A549 (cell line): ENCODE measurements around the gene RHOF.

ENCODE experiments used
- BHLHE40 ChIP-seq: IDR thresholded peaks from 2 replicates; pipeline ENCODE4 v1.6.1; 2012; ENCODE audit warnings: low read depth, low read length, inconsistent platforms
- POLR2A ChIP-seq: IDR thresholded peaks from 2 replicates; pipeline ENCODE4 v1.6.1; 2012; ENCODE audit warnings: mild to moderate bottlenecking, low read length
- RFX5 ChIP-seq: fragments of 450-650 bp; IDR thresholded peaks from 2 replicates; pipeline ENCODE4 v1.7.1; 2014; ENCODE audit warnings: antibody characterized with exemption, mild to moderate bottlenecking, moderate library complexity

DNA sequence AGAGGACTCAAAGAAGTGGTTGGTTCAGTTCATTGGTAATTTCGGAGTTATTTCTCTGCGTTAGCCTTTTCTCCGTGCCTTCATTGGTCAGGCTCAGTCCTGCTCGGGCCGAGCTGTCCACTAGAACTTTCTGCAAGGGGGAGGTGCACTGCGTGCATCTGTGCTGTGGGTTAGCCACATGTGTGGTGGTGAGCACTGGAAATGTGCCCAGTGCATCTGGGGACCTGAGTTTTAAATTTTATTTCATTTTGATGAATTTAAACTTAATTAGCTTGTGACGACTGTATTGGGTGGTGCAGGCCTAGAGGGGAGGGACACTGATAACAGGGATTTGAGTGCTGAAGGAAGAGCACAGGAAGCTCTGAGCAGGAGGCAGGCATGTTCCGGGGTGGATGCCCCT, 34.8 kb upstream of the RHOF start:
- TF ChIP-seq POLR2A (no peak), RFX5 (no peak), BHLHE40 (no peak)
